Bronchial epithelial cell (primary cell): ENCODE measurements around the gene SFMBT2. TPM values are rescaled to one million over a fixed set of nuclear protein-coding genes. Genes with fewer than 3 reads are reported as not detected.

ENCODE experiments used
- DNase-seq: peaks from one replicate; pipeline ENCODE4 v3.0.0-alpha.2; 2010; ENCODE audit warnings: low read depth
- FAIRE-seq: peaks from 2 replicates; lab custom pipeline; 2011; peaks lifted over from hg19 to GRCh38; lab: Jason Lieb, UNC
- H3K27me3 ChIP-seq: 2 replicates; pipeline ENCODE4 v1.5.1; 2011; ENCODE audit warnings: low read length; ENCODE audit not compliant: control insufficient read depth, insufficient read depth
- H3K36me3 ChIP-seq: 2 replicates; pipeline ENCODE4 v1.5.1; 2011; ENCODE audit warnings: low read length; ENCODE audit not compliant: control insufficient read depth, insufficient read depth
- H3K4me3 ChIP-seq: 2 replicates; pipeline ENCODE4 v1.5.1; 2011; ENCODE audit warnings: mild to moderate bottlenecking, low read depth, low read length, control low read depth
- CTCF ChIP-seq: IDR thresholded peaks from 2 replicates; pipeline ENCODE4 v1.5.1; 2011; ENCODE audit warnings: mild to moderate bottlenecking, moderate library complexity, low read length, control low read depth, inconsistent platforms; ENCODE audit not compliant: insufficient read depth, severe bottlenecking
- total RNA-seq: library from RNA; depleted of rRNA; stranded (reverse); fragments of >200 nt; gene quantifications from 2 replicates; pipeline ENCODE4 v1.2.1, GENCODE V29; 2014

SFMBT2 gene
- total RNA-seq, 1 donor from 2014 or later = under 0.01 TPM

DNA sequence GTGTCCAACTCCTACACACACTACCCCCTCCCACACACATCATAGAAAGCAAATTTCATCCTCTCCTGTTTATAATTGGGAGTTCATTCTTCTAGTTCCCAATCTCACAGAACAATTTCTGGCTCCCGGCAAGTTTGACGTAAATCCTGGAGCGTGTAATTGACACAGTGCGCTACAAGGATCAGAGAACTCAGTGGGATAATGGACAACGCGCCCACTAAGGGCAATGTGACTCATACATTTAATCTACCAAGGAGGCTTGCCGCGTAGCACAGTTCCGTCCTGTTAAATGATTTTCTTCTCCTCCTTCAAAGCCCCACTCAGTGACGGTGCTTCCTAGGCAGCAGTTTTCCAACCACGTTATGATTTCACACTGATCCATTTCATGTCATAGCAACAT is 277.6 kb downstream of the SFMBT2 start:
- Histone ChIP-seq H3K4me3 (no peak overlapping the region), H3K36me3 (no peaks in the 10 kb centered on the region), H3K27me3 (no peaks in the 10 kb centered on the region)
- no peak for DNase-seq
- FAIRE-seq = no peak
- TF ChIP-seq CTCF = no peak

DNA sequence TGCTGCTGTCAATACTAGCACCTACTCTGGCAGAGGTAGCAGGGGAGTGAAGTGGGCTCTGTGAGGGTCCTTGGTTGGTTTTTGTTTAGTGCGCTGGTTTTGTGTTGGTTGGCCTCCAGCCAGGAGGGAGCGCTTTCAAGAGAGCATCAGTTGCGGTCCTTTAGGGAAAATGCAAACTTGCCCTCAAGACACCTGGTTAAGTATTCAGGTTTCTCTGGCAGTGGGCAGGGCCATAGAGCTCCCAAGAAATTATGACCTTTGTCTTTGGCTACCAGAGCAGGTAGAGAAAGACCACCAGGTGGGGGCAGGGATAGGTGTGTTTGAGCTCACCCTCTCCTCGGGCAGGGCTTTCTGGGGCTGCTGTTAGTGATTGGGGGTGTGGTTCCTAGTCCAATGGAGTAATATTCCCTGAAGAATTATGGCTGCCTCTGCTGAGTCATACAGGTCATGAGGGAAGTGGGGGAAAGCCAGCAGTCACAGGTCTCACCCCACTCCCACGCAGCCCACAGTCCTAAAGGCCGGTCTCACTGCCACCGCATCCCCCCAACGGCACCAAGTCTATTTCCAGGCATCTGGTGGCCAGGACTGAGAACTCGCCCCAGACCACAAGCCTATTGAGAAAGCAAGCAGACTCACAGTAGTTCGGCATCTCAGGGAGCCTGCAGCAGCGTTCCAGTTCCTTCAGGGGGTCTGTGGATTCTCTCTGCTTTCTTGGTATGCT is 280.5 kb downstream of the SFMBT2 start:
- FAIRE-seq (peak; percentile 13), DNase-seq (no peak)
- no peak for TF ChIP-seq CTCF

DNA sequence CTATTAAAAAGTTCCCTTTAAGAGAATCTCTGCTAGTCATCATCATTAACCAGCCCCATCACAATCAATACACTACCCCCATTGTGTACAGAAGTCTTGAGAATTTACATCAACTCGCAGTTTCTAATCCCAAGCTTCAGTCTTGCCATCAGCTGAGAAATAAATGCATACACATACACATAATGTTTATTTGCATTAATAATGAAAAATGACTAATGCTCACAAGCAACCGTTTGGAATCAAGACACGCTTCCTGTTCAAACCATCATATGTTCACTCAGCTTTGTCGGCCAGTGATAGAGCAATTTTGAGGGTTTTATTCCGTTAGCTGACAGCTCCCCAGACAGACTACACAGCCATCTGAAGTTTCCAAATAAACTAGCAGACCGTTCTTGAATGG is 287.1 kb downstream of the SFMBT2 start:
- no peak for FAIRE-seq

More for the DNA sequence above, 280.5 kb downstream of the SFMBT2 start:
- Histone ChIP-seq H3K36me3 (no peaks in the 10 kb centered on the region), H3K4me3 (no peak overlapping the region), H3K27me3 (no peaks in the 10 kb centered on the region)

GRCh38 chr10:7122561-7122960 is 288.3 kb downstream of the SFMBT2 start:
- no peak for TF ChIP-seq CTCF
- no peak for FAIRE-seq
- no peak for DNase-seq

More for the DNA sequence above, 287.1 kb downstream of the SFMBT2 start:
- Histone ChIP-seq H3K36me3 (no peaks in the 10 kb centered on the region), H3K4me3 (no peak overlapping the region), H3K27me3 (no peaks in the 10 kb centered on the region)
- no peak for TF ChIP-seq CTCF
- DNase-seq = no peak

DNA sequence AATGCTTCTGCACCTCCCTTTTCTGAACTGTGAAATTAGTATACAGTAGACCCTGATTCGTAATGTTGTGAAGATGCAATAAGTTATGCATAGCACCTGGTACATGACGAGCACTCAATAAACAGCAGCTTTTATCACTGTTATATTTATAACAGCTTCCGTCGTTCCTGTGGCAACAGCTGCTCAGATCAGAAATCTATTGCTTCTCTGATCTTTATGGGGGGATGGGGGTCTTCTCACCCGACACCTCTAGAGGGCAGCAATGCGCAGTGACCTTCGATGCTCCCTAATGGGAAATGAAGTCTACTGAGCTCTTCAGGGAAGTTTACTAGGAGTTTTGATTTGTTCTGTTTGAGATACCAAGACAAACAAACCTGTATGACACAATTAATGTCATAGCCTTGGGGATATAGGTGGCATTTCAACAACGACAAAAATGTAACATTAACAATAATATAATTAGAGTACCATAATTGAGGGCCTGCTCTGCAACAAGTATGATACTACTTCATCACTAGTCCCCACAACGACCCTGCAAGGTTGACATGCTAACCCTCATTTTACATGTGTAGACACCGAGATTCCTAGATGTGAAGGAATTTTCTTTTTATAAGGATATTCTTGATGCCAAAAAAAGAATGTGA is 289.6 kb downstream of the SFMBT2 start:
- Histone ChIP-seq H3K4me3 (no peak overlapping the region), H3K36me3 (no peaks in the 10 kb centered on the region), H3K27me3 (no peaks in the 10 kb centered on the region)
- no peak for TF ChIP-seq CTCF
- FAIRE-seq (no peak), DNase-seq (no peak)

More at GRCh38 chr10:7122561-7122960, 288.3 kb downstream of the SFMBT2 start:
- no peaks in the 10 kb centered on the region for H3K27me3 ChIP-seq
- H3K36me3 ChIP-seq = no peaks in the 10 kb centered on the region
- H3K4me3 ChIP-seq = no peak overlapping the region
